Calu3 (cell line): ENCODE results near the gene PPP2CA. TPM values are rescaled to one million over a fixed set of nuclear protein-coding genes. Genes with fewer than 3 reads are reported as not detected.

Experiments
- BruUV-seq: library from RNA; stranded (reverse); fragments of 400-500 nt; replicated peaks from 2 replicates; lab custom pipeline; 2021; lab: Mats Ljungman, UMichigan
- CTCF ChIA-PET: fragments of 300-600 bp; sonication (Branson Sonifier 250); formaldehyde crosslinking; loops from one replicate; lab custom pipeline; 2022; ENCODE audit warnings: antibody characterized with exemption; lab: Charles Lee
- DNase-seq: peaks from one replicate; pipeline ENCODE4 v3.0.0; 2022
- H3K27ac Mint-ChIP-seq: one replicate; pipeline ENCODE4 v1.8.0; 2022; ENCODE audit warnings: mixed read lengths; ENCODE audit not compliant: unreplicated experiment
- H3K27me3 Mint-ChIP-seq: one replicate; pipeline ENCODE4 v1.8.0; 2022; ENCODE audit warnings: mixed read lengths; ENCODE audit not compliant: unreplicated experiment
- H3K36me3 Mint-ChIP-seq: one replicate; pipeline ENCODE4 v1.8.0; 2022; ENCODE audit warnings: mild to moderate bottlenecking, moderate library complexity, mixed read lengths; ENCODE audit not compliant: insufficient read depth, unreplicated experiment
- H3K4me1 Mint-ChIP-seq: one replicate; pipeline ENCODE4 v1.8.0; 2022; ENCODE audit warnings: mild to moderate bottlenecking, low read depth, mixed read lengths; ENCODE audit not compliant: unreplicated experiment
- H3K4me3 Mint-ChIP-seq: one replicate; pipeline ENCODE4 v1.8.0; 2022; ENCODE audit warnings: mild to moderate bottlenecking, low read depth, moderate library complexity, mixed read lengths; ENCODE audit not compliant: unreplicated experiment
- H3K9me3 Mint-ChIP-seq: one replicate; pipeline ENCODE4 v1.8.0; 2022; ENCODE audit warnings: low read depth, mixed read lengths; ENCODE audit not compliant: unreplicated experiment
- intact Hi-C: fragments of 100-400 bp; cut with micrococcal nuclease; formaldehyde crosslinking; loops from one replicate; pipeline ENCODE4 v1.10.0; 2022; ENCODE audit not compliant: unreplicated experiment
- microRNA-seq: library from miRNA; unstranded; fragments of <30 nt; microRNA quantifications from one replicate; pipeline ENCODE4 v1.2.0, GENCODE V29; 2022
- total RNA-seq: library from RNA; stranded (reverse); gene quantifications from 2 replicates; pipeline ENCODE4 v1.2.3, GENCODE V29; 2022
- TF ChIP-seq, protein P1 (sequence below): fragments of 200-600 bp; IDR thresholded peaks from one replicate; pipeline ENCODE4 v1.8.0; 2022; ENCODE audit warnings: antibody characterized with exemption; ENCODE audit not compliant: unreplicated experiment

PPP2CA gene
- total RNA-seq, 1 experiment from 2014 or later: 260 TPM

DNA sequence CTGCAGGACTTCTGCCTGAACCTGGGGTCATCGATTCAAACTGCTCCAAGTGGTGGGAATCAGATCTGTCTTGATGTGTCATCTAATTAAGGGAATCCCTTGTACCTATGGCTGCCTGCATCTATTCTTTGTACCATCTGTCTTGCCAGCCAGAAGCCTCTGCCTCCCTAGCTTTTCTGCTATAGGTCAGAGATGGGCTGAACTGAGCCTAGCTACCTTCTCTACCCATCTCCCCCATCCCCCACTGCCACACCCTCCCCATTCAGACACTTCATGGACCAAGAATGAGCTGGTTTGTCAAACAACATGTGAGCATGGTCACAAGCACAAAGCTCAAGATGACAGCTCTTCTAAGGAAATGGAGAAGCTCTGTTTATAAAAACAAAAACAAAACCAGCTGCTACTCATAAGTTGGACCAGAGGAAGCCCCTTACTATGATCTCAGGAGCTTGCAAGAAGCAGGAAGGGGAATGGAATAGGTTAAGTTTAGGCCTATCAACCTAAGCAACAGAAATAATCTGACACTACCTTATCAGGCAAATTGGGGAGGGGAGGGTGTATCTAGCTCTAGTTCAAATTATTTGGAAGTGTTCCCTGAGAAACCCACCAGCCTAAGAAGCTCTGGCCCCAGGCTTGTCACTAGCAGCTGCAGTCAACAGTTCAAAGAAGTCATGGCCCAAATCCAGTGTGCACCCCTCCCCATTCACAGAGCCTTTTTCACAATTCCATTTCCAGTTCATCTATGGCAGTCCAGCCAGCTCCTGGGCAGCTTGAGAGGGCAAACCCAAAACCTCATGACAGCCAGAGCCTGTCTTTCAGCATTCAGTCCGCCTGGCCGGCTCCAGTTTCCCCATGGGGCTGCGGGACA is 79.0 kb downstream of the PPP2CA start:
- TF ChIP-seq, protein P1, sequence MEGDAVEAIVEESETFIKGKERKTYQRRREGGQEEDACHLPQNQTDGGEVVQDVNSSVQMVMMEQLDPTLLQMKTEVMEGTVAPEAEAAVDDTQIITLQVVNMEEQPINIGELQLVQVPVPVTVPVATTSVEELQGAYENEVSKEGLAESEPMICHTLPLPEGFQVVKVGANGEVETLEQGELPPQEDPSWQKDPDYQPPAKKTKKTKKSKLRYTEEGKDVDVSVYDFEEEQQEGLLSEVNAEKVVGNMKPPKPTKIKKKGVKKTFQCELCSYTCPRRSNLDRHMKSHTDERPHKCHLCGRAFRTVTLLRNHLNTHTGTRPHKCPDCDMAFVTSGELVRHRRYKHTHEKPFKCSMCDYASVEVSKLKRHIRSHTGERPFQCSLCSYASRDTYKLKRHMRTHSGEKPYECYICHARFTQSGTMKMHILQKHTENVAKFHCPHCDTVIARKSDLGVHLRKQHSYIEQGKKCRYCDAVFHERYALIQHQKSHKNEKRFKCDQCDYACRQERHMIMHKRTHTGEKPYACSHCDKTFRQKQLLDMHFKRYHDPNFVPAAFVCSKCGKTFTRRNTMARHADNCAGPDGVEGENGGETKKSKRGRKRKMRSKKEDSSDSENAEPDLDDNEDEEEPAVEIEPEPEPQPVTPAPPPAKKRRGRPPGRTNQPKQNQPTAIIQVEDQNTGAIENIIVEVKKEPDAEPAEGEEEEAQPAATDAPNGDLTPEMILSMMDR: no peak
- BruUV-seq: no TSS peak
- CTCF ChIA-PET: interaction anchor here (0.6 to 1.7 kb wide), 7 partner anchors 54 to 601 kb away, joined by 3 to 9 read pairs (median 4); no protein-coding TSS in a partner anchor
- H3K27me3 Mint-ChIP-seq: no peaks in the 10 kb centered on the region
- no peak for DNase-seq
- H3K4me3 Mint-ChIP-seq: no peak overlapping the region
- H3K4me1 Mint-ChIP-seq: peaks cover 48% of the 10 kb centered on the region
- intact Hi-C loops: no loop called here
- no peak overlapping the region for H3K27ac Mint-ChIP-seq
- H3K36me3 Mint-ChIP-seq: peaks cover 71% of the 10 kb centered on the region
- H3K9me3 Mint-ChIP-seq: no peaks in the 10 kb centered on the region

DNA sequence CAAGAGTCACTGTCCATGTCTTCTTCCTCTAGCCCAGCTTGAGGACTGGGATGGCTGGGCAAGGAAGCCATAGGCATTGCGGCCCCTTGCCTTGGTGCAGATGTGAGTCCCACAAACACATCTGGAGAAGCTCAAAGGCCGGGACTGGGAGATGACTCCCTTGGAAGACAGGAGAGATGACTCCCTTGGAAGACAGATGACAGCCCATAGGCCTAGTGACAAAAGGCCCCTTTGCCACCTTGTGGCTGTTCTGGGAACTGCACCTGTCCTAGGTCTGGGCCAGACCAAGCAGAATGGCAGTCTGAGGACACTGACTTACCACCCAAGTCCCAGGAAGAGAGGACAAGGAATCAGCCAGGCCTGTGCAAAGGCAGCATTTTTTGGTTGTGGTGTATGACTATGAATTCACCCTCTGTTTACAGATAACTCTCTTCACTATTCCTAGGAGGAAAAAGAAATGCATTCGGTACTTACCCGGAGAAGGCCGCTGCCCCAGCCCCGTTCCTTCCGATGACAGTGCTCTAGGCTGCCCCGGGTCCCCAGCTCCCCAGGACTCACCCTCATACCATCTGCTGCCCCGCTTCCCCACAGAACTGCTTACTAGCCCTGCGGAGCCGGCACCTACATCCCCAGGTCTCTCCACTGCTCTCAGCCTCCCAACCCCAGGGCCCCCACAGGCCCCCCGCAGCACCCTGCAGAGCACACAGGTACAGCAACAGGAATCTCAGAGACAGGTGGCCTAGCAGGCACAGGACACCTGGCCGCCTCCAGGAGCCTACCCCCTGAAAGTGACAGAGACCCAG is 79.9 kb downstream of the PPP2CA start:
- H3K36me3 Mint-ChIP-seq: peaks cover 62% of the 10 kb centered on the region
- TF ChIP-seq, protein P1: peak; percentile 98
- H3K27ac Mint-ChIP-seq: no peak overlapping the region
- no peaks in the 10 kb centered on the region for H3K9me3 Mint-ChIP-seq
- DNase-seq: peak; percentile 87
- CTCF ChIA-PET: interaction anchor here (0.9 to 1.9 kb wide), 5 partner anchors 101 to 143 kb away, joined by 3 to 9 read pairs (median 5); no protein-coding TSS in a partner anchor
- peaks cover 48% of the 10 kb centered on the region for H3K4me1 Mint-ChIP-seq
- H3K4me3 Mint-ChIP-seq: no peak overlapping the region
- BruUV-seq: no TSS peak
- no peaks in the 10 kb centered on the region for H3K27me3 Mint-ChIP-seq
- intact Hi-C loops: loop anchor here (1.0 kb wide), 1 partner anchor 107 kb away; no protein-coding TSS in a partner anchor

DNA sequence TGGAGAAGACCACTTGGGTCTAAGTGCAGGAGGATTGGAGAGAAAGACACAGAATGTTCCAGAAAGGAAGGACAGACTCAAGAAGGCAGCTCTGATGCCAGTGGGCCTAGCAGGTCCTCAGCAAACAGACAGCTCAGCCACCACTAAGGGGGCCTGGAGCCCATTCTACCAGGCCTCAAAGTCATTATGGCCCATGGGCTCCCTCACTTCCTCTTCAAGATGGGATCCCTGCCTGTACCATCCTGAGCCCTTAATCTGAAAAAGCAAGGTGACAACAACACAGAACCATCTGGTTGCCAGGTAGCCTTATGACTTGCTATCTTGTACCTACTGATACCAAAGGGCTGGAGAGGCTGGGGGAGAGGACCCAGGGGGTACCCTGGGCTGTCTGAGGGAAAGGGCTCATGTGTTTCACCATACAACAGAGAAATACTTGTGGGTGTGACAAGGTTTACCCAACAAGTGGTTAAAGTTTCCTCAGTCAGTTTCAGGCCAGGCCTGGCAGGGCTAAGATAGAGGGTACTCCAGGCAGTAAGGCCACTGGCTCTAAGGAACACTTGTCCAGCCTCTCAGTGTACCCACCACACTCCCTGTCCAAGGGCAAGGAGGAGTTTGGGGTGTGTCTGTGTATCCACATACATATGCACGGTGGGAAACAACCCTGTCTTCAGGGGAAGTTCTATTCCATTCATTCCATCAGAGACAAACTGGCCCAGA is 80.7 kb downstream of the PPP2CA start:
- H3K27ac Mint-ChIP-seq: peak overlapping the region; percentile 82

More for the DNA sequence above, 80.7 kb downstream of the PPP2CA start:
- no TSS peak for BruUV-seq
- peaks cover 47% of the 10 kb centered on the region for H3K4me1 Mint-ChIP-seq
- H3K4me3 Mint-ChIP-seq: no peak overlapping the region
- intact Hi-C loops: loop anchor here (1.0 kb wide), 1 partner anchor 106 kb away; no protein-coding TSS in a partner anchor
- H3K9me3 Mint-ChIP-seq: no peaks in the 10 kb centered on the region
- H3K36me3 Mint-ChIP-seq: peaks cover 61% of the 10 kb centered on the region
- DNase-seq: no peak
- no peaks in the 10 kb centered on the region for H3K27me3 Mint-ChIP-seq
- CTCF ChIA-PET: interaction anchor here (1.9 kb wide), 1 partner anchor 106 kb away, joined by 5 read pairs; no protein-coding TSS in a partner anchor
- TF ChIP-seq, protein P1: no peak

Small RNA genes within 50 kb of the gene (microRNA-seq; reads per million reads assigned to microRNA genes)
- gene MIR3661: 3.9 reads per million, percentile 7 among the genes with 10 or more reads in this experiment

Other genes with a start within 250 kb of the PPP2CA start
- 377 and 410 TPM in 2 replicates for gene VDAC1, start 221.1 kb downstream of the PPP2CA start, total RNA-seq
- 13.6 and 16.8 TPM in 2 replicates for gene TCF7, start 111.4 kb downstream of the PPP2CA start, total RNA-seq
- 380 and 411 TPM in 2 replicates for gene SKP1, start 49.1 kb downstream of the PPP2CA start, total RNA-seq
- gene CDKL3, start 141.1 kb upstream of the PPP2CA start, total RNA-seq: 2.3 and 5.0 TPM in 2 replicates
- 114 and 132 TPM in 2 replicates for gene UBE2B, start 145.5 kb upstream of the PPP2CA start, total RNA-seq
- 43.7 and 51.6 TPM in 2 replicates for gene CDKN2AIPNL, start 185.8 kb upstream of the PPP2CA start, total RNA-seq